HepG2 (cell line): ENCODE data around the gene KAZN. TPM values are rescaled to one million over a fixed set of nuclear protein-coding genes. Genes with fewer than 3 reads are reported as not detected.

Source experiments
- ATAC-seq: fragments of 200-7000 bp; cut with Tn5 transposase; 3 replicates; pipeline ENCODE4 v1.9.1; 2020; ENCODE audit warnings: mild to moderate bottlenecking, moderate library complexity
- BruUV-seq: library from RNA; stranded (reverse); fragments of 400-500 nt; replicated peaks from 2 replicates; lab custom pipeline; 2021; lab: Mats Ljungman, UMichigan
- CTCF ChIA-PET: fragments of 300-600 bp; formaldehyde crosslinking; extraction: SDS; loops from one replicate; lab custom pipeline; 2021; ENCODE audit warnings: low total read pairs, inconsistent platforms, low intra/inter-chr PET ratio; lab: Yijun Ruan, JAX
- POLR2A ChIA-PET: fragments of 350-600 bp; sonication (Branson Sonifier 250); formaldehyde crosslinking; loops from one replicate; lab custom pipeline; 2020; ENCODE audit warnings: antibody characterized with exemption, inconsistent platforms; lab: Yijun Ruan, JAX
- DNase-seq: peaks from one replicate; pipeline ENCODE4 v3.0.0-alpha.2; 2015; ENCODE audit warnings: low spot score
- FAIRE-seq: peaks from 3 replicates; lab custom pipeline; 2011; peaks lifted over from hg19 to GRCh38; lab: Jason Lieb, UNC
- H2AFZ ChIP-seq: one replicate; pipeline ENCODE4 v1.6.1; 2011; ENCODE audit warnings: low read length, inconsistent platforms
- H3K27ac ChIP-seq: fragments of 300-600 bp; 3 replicates; pipeline ENCODE4 v1.8.0; 2011; ENCODE audit warnings: mixed run types, mild to moderate bottlenecking, mixed read lengths, low read length, inconsistent platforms; ENCODE audit not compliant: insufficient read depth; ENCODE audit errors: extremely low read length
- H3K27me3 ChIP-seq, 2 experiments: fragments of 200-600 bp in 1 of 2; 2 replicates in 1 of 2; 3 replicates in 1 of 2; pipeline versions ENCODE4 v1.6.0 to v1.8.0; 2011; ENCODE audit warnings: low read length in 2 of 2, mild to moderate bottlenecking in 2 of 2, moderate library complexity in 2 of 2, inconsistent platforms in 1 of 2; ENCODE audit not compliant: insufficient read depth in 2 of 2, control insufficient read depth in 1 of 2
- H3K36me3 ChIP-seq, 2 experiments: fragments of 200-600 bp in 1 of 2; replicated peaks in 1 of 2; 2 replicates in 1 of 2; 3 replicates in 1 of 2; pipeline versions ENCODE4 v1.5.1 to v1.8.0; 2011; ENCODE audit warnings: low read length in 2 of 2, inconsistent platforms in 1 of 2; ENCODE audit not compliant: insufficient read depth in 2 of 2, control insufficient read depth in 1 of 2
- H3K4me1 ChIP-seq: 2 replicates; pipeline ENCODE4 v1.5.1; 2012; ENCODE audit warnings: low read length, inconsistent platforms; ENCODE audit not compliant: insufficient read depth
- H3K4me2 ChIP-seq: 2 replicates; pipeline ENCODE4 v1.6.0; 2011; ENCODE audit warnings: low read depth, low read length, inconsistent platforms
- H3K4me3 ChIP-seq, 3 experiments: fragments of 200-600 bp in 1 of 3; sonication (generic), shearing (Covaris generic) in 1 of 3; replicated peaks in 1 of 3; 2 replicates each; pipeline ENCODE4 v1.5.1; 2011 to 2016; ENCODE audit warnings: low read length in 3 of 3, inconsistent platforms in 2 of 3, low read depth in 2 of 3, mild to moderate bottlenecking in 2 of 3, control low read depth in 1 of 3, mixed read lengths in 1 of 3; ENCODE audit not compliant: insufficient read depth in 1 of 3
- H3K79me2 ChIP-seq: one replicate; pipeline ENCODE4 v1.6.1; 2011; ENCODE audit warnings: low read length, inconsistent platforms; ENCODE audit not compliant: insufficient read depth
- H3K9ac ChIP-seq: 2 replicates; pipeline ENCODE4 v1.6.0; 2011; ENCODE audit warnings: mild to moderate bottlenecking, low read depth, low read length, inconsistent platforms; ENCODE audit not compliant: insufficient read depth
- H3K9me3 ChIP-seq: 2 replicates; pipeline ENCODE4 v1.5.1; 2012; ENCODE audit warnings: mild to moderate bottlenecking, low read length
- H4K20me1 ChIP-seq: 2 replicates; pipeline ENCODE4 v1.6.0; 2011; ENCODE audit warnings: inconsistent platforms, mild to moderate bottlenecking, low read length, moderate library complexity; ENCODE audit not compliant: insufficient read depth
- DPF2 ChIP-seq: sonication (generic); formaldehyde crosslinking; IDR thresholded peaks from 2 replicates; pipeline ENCODE4 v1.4.0; 2020; ENCODE audit warnings: mild to moderate bottlenecking, low read depth, missing genetic modification reagents, borderline replicate concordance
- ERF ChIP-seq: IDR thresholded peaks from 2 replicates; pipeline ENCODE4 v1.6.1; 2018; ENCODE audit warnings: missing biosample characterization, missing genetic modification reagents
- FOXP4 ChIP-seq: sonication (generic); formaldehyde crosslinking; IDR thresholded peaks from 2 replicates; pipeline ENCODE4 v1.4.0; 2020; ENCODE audit warnings: missing genetic modification reagents
- HOXD1 ChIP-seq: sonication (generic); formaldehyde crosslinking; IDR thresholded peaks from 2 replicates; pipeline ENCODE4 v1.5.0; 2020; ENCODE audit warnings: missing genetic modification reagents
- JDP2 ChIP-seq: sonication (generic); formaldehyde crosslinking; IDR thresholded peaks from 2 replicates; pipeline ENCODE4 v1.8.1; 2022; ENCODE audit warnings: missing genetic modification reagents, borderline replicate concordance
- MLX ChIP-seq: IDR thresholded peaks from 2 replicates; pipeline ENCODE4 v1.6.1; 2016
- POLR2AphosphoS5 ChIP-seq: IDR thresholded peaks from 2 replicates; pipeline ENCODE4 v1.6.1; 2012; ENCODE audit warnings: low read depth, low read length
- SAFB2 ChIP-seq: sonication (generic); formaldehyde crosslinking; IDR thresholded peaks from 2 replicates; pipeline ENCODE4 v1.5.1; 2020; ENCODE audit warnings: missing genetic modification reagents, low read depth, mild to moderate bottlenecking, borderline replicate concordance
- SMC3 ChIP-seq: IDR thresholded peaks from 2 replicates; pipeline ENCODE4 v1.6.1; 2011; ENCODE audit warnings: low read length, improper control_type of control experiment
- SNAPC5 ChIP-seq: sonication (generic); formaldehyde crosslinking; IDR thresholded peaks from 2 replicates; pipeline ENCODE4 v1.8.1; 2023; ENCODE audit warnings: mild to moderate bottlenecking, missing genetic modification reagents, borderline replicate concordance
- TFE3 ChIP-seq: IDR thresholded peaks from 2 replicates; pipeline ENCODE4 v1.6.1; 2016
- ZNF207 ChIP-seq: fragments of 450-650 bp; IDR thresholded peaks from 2 replicates; pipeline ENCODE4 v1.6.1; 2016; ENCODE audit warnings: antibody characterized with exemption, borderline replicate concordance
- ZNF24 ChIP-seq: fragments of 450-650 bp; IDR thresholded peaks from 2 replicates; pipeline ENCODE4 v1.6.1; 2017; ENCODE audit warnings: antibody characterized with exemption, mild to moderate bottlenecking
- ZNF33B ChIP-seq: sonication (generic); formaldehyde crosslinking; IDR thresholded peaks from 2 replicates; pipeline ENCODE4 v1.5.1; 2020; ENCODE audit warnings: mild to moderate bottlenecking, missing genetic modification reagents
- ZNF510 ChIP-seq: sonication (generic); formaldehyde crosslinking; IDR thresholded peaks from 2 replicates; pipeline ENCODE4 v1.4.0; 2020; ENCODE audit warnings: low read depth, mild to moderate bottlenecking, missing genetic modification reagents
- ZNF878 ChIP-seq: sonication (generic); formaldehyde crosslinking; IDR thresholded peaks from 2 replicates; pipeline ENCODE4 v1.8.1; 2023; ENCODE audit warnings: mild to moderate bottlenecking, missing genetic modification reagents, moderate library complexity
- WGBS: methylation state at CpG from one replicate; pipeline ENCODE4 v1.1.6; 2017; ENCODE audit warnings: low lambda C conversion rate; 5-methylcytosine and 5-hydroxymethylcytosine counted together
- in situ Hi-C: cut with HindIII; loops from 2 replicates; pipeline ENCODE4 v1.10.0; 2017; ENCODE audit warnings: low pct_unique_long_range_greater_than_20kb; ENCODE audit not compliant: extremely low pct_ligation_motif_present
- intact Hi-C: fragments of 100-400 bp; cut with micrococcal nuclease; formaldehyde crosslinking; loops from one replicate; pipeline ENCODE4 v1.10.0; 2022; ENCODE audit not compliant: unreplicated experiment
- polyA plus RNA-seq, 8 experiments: library from polyadenylated mRNA; depleted of rRNA in 3 of 8; stranded (reverse) in 7 of 8; unstranded in 1 of 8; fragments of >200 nt; fragmentation: Illumina TruSeq in 4 of 8; extraction: Trizol in 4 of 8; gene quantifications; 2 replicates each; pipeline versions ENCODE4 v1.2.1 to v1.2.3, GENCODE V29; 2011 to 2016; ENCODE audit warnings: low read depth in 4 of 8, missing spikeins in 1 of 8, mixed read lengths in 1 of 8; ENCODE audit not compliant: insufficient read depth in 1 of 8
- total RNA-seq, 5 experiments: library from RNA; depleted of rRNA; stranded (reverse); fragments of >200 nt; fragmentation: Illumina TruSeq; extraction: Trizol; gene quantifications; 2 replicates each; pipeline ENCODE4 v1.2.3, GENCODE V29; 2016; ENCODE audit warnings: low read depth in 1 of 5

Gene KAZN
- total and polyA plus RNA-seq, 2 of the 13 experiments (the other 11 are each of a cell fraction or from before 2014, with no cell fraction given) = 10.4 to 13.5 TPM

- intact Hi-C loops = no loop called here
- POLR2A ChIA-PET = no interaction called here
- H3K4me1 ChIP-seq = peaks cover 17% of the 10 kb centered on the region
- ATAC-seq (no peak), FAIRE-seq (no peak), DNase-seq (no peak)
- CTCF ChIA-PET = no interaction called here
- no peak overlapping the region for H2AFZ ChIP-seq
- no peak overlapping the region for H3K9ac ChIP-seq
- H3K79me2 ChIP-seq = no peaks in the 10 kb centered on the region
- TF ChIP-seq HOXD1 (CRISPR knock-in tag) (no peak), ZNF510 (CRISPR knock-in tag) (no peak), SMC3 (no peak), FOXP4 (CRISPR knock-in tag) (no peak), ZNF24 (no peak), ERF (CRISPR knock-in tag) (no peak), DPF2 (CRISPR knock-in tag) (no peak), TFE3 (no peak), ZNF207 (no peak), JDP2 (CRISPR knock-in tag) (no peak), ZNF878 (CRISPR knock-in tag) (no peak), POLR2AphosphoS5 (no peak), SAFB2 (CRISPR knock-in tag) (no peak), SNAPC5 (CRISPR knock-in tag) (no peak), ZNF33B (CRISPR knock-in tag) (no peak), MLX (CRISPR knock-in tag) (no peak)
- H4K20me1 ChIP-seq = no peaks in the 10 kb centered on the region
- no peak overlapping the region for H3K4me3 ChIP-seq
- 22% methylated on average over 7 of the region's 7 CpGs for WGBS
- in situ Hi-C loops = no loop called here
- H3K36me3 ChIP-seq = no peaks in the 10 kb centered on the region
- peaks cover 2 to 43% of the 10 kb centered on the region in 2 experiments; a peak in 3 of 5 replicates for H3K27me3 ChIP-seq
- H3K27ac ChIP-seq = no peak overlapping the region
- no peaks in the 10 kb centered on the region for H3K9me3 ChIP-seq
- no TSS peak for BruUV-seq
- no peak overlapping the region for H3K4me2 ChIP-seq
These were observed 299.6 kb downstream of the KAZN start for GRCh38 chr1:14897997-14898645.
